Esophagus squamous epithelium (tissue), 5 donors: ENCODE measurements around the gene ZNF646. TPM values are rescaled to one million over a fixed set of nuclear protein-coding genes. Genes with fewer than 3 reads are reported as not detected.

ENCODE experiments used
- DNase-seq: peaks from one replicate; lab custom pipeline; 2025; lab: John Stamatoyannopoulos, UW
- H3K27ac ChIP-seq, 4 donors: fragments of 200-600 bp; sonication (generic); one replicate each; pipeline ENCODE4 v1.5.1; 2016 to 2019; ENCODE audit warnings: mild to moderate bottlenecking in 1 of 4
- H3K27me3 ChIP-seq, 4 donors: fragments of 200-600 bp; sonication (generic); 1 replicate in 3 of 4; 2 replicates in 1 of 4; pipeline versions ENCODE4 v1.5.1 to v1.6.0; 2017 to 2021; ENCODE audit warnings: antibody characterized with exemption in 1 of 4
- H3K36me3 ChIP-seq, 3 donors: fragments of 200-600 bp; sonication (generic); one replicate each; pipeline ENCODE4 v1.5.1; 2016 to 2019
- H3K4me1 ChIP-seq, 3 donors: fragments of 200-600 bp; sonication (generic); one replicate each; pipeline ENCODE4 v1.5.1; 2017 to 2019
- H3K4me3 ChIP-seq, 4 donors: fragments of 200-600 bp; sonication (generic); 1 replicate in 3 of 4; 2 replicates in 1 of 4; pipeline ENCODE4 v1.5.1; 2016 to 2019; ENCODE audit warnings: mild to moderate bottlenecking in 2 of 4, moderate library complexity in 1 of 4
- H3K9me3 ChIP-seq, 3 donors: fragments of 200-600 bp; sonication (generic); one replicate each; pipeline ENCODE4 v1.5.1; 2016 to 2019
- CTCF ChIP-seq, 6 experiments: fragments of 450-650 bp in 4 of 6; fragments of 200-600 bp in 2 of 6; sonication (generic) in 2 of 6; IDR thresholded peaks; one replicate each; pipeline ENCODE4 v1.5.1; 2016 to 2019; ENCODE audit warnings: antibody characterized with exemption in 6 of 6, mild to moderate bottlenecking in 4 of 6, moderate library complexity in 4 of 6
- POLR2A ChIP-seq, 4 donors: fragments of 450-650 bp; IDR thresholded peaks; one replicate each; pipeline ENCODE4 v1.6.1; 2017; ENCODE audit warnings: antibody characterized with exemption in 4 of 4, mild to moderate bottlenecking in 4 of 4, moderate library complexity in 3 of 4
- WGBS, 2 donors: methylation state at CpG; one replicate each; pipeline ENCODE4 v1.1.5; 2018; 5-methylcytosine and 5-hydroxymethylcytosine counted together
- intact Hi-C: fragments of 100-400 bp; cut with DNase I; formaldehyde crosslinking; loops from one replicate; pipeline ENCODE4 v1.15.0; 2022
- total RNA-seq, 4 donors: library from RNA; depleted of rRNA; stranded (reverse); fragments of >200 nt; gene quantifications; one replicate each; pipeline ENCODE4 v1.1.0, GENCODE V29; 2016
- donor health status: DM: yes; HTN: yes; CAD: no.

The ZNF646 gene
- total RNA-seq, 4 donors from 2014 or later: 6.5 to 13.4 (median 10.0) TPM

GRCh38 chr16:31109622-31110021, 35.4 kb downstream of the ZNF646 start:
- H3K4me3 ChIP-seq: peak overlapping the region in 2 of 4 donors; percentile 96 to 100
- TF ChIP-seq POLR2A (IDR thresholded peaks at IDR 0.05) (no peak), CTCF (IDR thresholded peaks at IDR 0.05) (no peak)
- H3K4me1 ChIP-seq: peaks cover 19 to 79% (median 33%) of the 10 kb centered on the region in 3 donors
- no peaks in the 10 kb centered on the region for H3K9me3 ChIP-seq
- no peak overlapping the region for H3K27ac ChIP-seq
- peaks cover 17 to 36% (median 22%) of the 10 kb centered on the region in 3 donors for H3K36me3 ChIP-seq
- no peaks in the 10 kb centered on the region for H3K27me3 ChIP-seq
- no peak for DNase-seq
- intact Hi-C loops: no loop called here
- WGBS, 2 donors: 82 to 100% methylated on average over 4 of the region's 12 CpGs

- Histone ChIP-seq H3K27me3 (no peaks in the 10 kb centered on the region), H3K36me3 (peaks cover 17 to 36% (median 22%) of the 10 kb centered on the region in 3 donors), H3K9me3 (no peaks in the 10 kb centered on the region), H3K4me3 (no peak overlapping the region), H3K4me1 (peaks cover 19 to 83% (median 33%) of the 10 kb centered on the region in 3 donors), H3K27ac (no peak overlapping the region)
- TF ChIP-seq CTCF (IDR thresholded peaks at IDR 0.05) (no peak), POLR2A (IDR thresholded peaks at IDR 0.05) (no peak)
- DNase-seq: no peak
- intact Hi-C loops: no loop called here
- WGBS, 2 donors: 78 to 86% methylated on average over 1 to 15 of the region's 26 CpGs
These were observed 36.1 kb downstream of the ZNF646 start for GRCh38 chr16:31110106-31111034.

- TF ChIP-seq CTCF (IDR thresholded peaks at IDR 0.05) (no peak), POLR2A (IDR thresholded peaks at IDR 0.05) (no peak)
- Histone ChIP-seq H3K9me3 (no peaks in the 10 kb centered on the region), H3K4me1 (peaks cover 24 to 91% (median 32%) of the 10 kb centered on the region in 3 donors), H3K27me3 (no peaks in the 10 kb centered on the region), H3K27ac (peak overlapping the region in 3 of 4 donors; percentile 67 to 86 (median 85)), H3K36me3 (peaks cover 17 to 36% (median 22%) of the 10 kb centered on the region in 3 donors), H3K4me3 (no peak overlapping the region)
- intact Hi-C loops: no loop called here
- 67 to 90% methylated on average over 1 to 2 of the region's 23 CpGs for WGBS, 2 donors
- no peak for DNase-seq
These were observed 37.8 kb downstream of the ZNF646 start for GRCh38 chr16:31111881-31112466.

- H3K9me3 ChIP-seq: no peaks in the 10 kb centered on the region
- H3K4me3 ChIP-seq: no peak overlapping the region
- no peak for DNase-seq
- H3K4me1 ChIP-seq: peaks cover 24 to 91% (median 32%) of the 10 kb centered on the region in 3 donors
- H3K27me3 ChIP-seq: no peaks in the 10 kb centered on the region
- intact Hi-C loops: no loop called here
- peaks cover 17 to 36% (median 22%) of the 10 kb centered on the region in 3 donors for H3K36me3 ChIP-seq
- H3K27ac ChIP-seq: peak overlapping the region; percentile 20 to 86 (median 76)
- WGBS, 2 donors: 17 to 49% methylated on average over 2 of the region's 2 CpGs
- TF ChIP-seq POLR2A (IDR thresholded peaks at IDR 0.05): no peak
- no peak for TF ChIP-seq CTCF (IDR thresholded peaks at IDR 0.05)
These were observed 38.5 kb downstream of the ZNF646 start for GRCh38 chr16:31112711-31113110.
